ENCODE data around the gene TEX28.

DNA sequence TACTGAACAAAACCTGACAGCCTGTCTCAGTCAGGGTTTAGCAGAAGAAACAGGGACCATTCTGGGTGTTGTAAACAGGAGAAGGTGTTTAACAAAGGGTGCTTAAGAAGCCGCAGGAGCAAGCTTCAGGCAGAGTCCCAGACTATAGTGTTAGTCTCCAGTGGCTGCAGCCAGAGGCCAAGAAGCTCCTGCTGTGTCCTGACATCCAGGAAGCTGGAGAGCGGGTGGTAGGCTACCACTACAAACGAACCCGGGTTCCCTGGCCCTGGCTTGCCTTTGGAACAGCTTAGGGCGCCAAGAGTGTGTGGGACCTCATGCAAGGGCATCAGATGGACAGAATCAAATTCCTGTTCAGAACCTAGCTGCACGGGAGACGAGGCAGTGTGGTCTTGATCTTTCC, 28.6 kb upstream of the TEX28 start:
- TF ChIP-seq, protein P1, sequence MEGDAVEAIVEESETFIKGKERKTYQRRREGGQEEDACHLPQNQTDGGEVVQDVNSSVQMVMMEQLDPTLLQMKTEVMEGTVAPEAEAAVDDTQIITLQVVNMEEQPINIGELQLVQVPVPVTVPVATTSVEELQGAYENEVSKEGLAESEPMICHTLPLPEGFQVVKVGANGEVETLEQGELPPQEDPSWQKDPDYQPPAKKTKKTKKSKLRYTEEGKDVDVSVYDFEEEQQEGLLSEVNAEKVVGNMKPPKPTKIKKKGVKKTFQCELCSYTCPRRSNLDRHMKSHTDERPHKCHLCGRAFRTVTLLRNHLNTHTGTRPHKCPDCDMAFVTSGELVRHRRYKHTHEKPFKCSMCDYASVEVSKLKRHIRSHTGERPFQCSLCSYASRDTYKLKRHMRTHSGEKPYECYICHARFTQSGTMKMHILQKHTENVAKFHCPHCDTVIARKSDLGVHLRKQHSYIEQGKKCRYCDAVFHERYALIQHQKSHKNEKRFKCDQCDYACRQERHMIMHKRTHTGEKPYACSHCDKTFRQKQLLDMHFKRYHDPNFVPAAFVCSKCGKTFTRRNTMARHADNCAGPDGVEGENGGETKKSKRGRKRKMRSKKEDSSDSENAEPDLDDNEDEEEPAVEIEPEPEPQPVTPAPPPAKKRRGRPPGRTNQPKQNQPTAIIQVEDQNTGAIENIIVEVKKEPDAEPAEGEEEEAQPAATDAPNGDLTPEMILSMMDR (IDR thresholded peaks at IDR 0.05) = no peak
- no peak for TF ChIP-seq POLR2A (IDR thresholded peaks at IDR 0.05)
